ENCODE results near the gene LST1. TPM values are rescaled to one million over a fixed set of nuclear protein-coding genes. Genes with fewer than 3 reads are reported as not detected.

LST1 gene
- total RNA-seq, 1 experiment from 2014 or later: not detected

GRCh38 chr6:31541059-31541657 lies 44.9 kb upstream of the LST1 start:
- CTCF ChIA-PET: interaction anchor here (1.0 kb wide), 1 partner anchor 47 kb away, joined by 6 read pairs; no protein-coding TSS in a partner anchor
- Histone ChIP-seq H3K4me2 (ENCODE audit: low read length) (peak overlapping the region; percentile 92), H3K27me3 (ENCODE audit: low read length) (no peaks in the 10 kb centered on the region), H3K36me3 (ENCODE audit: low read depth, low read length) (peaks cover 41% of the 10 kb centered on the region), H3K27ac (ENCODE audit: low read length) (peak overlapping the region; percentile 90), H3F3A (ENCODE audit: low read length, unreplicated experiment) (no peaks in the 10 kb centered on the region), H3K9ac (ENCODE audit: low read length) (peak overlapping the region; percentile 99), H3K79me2 (ENCODE audit: low read length) (peaks cover 66% of the 10 kb centered on the region), H3K4me1 (ENCODE audit: insufficient read depth, low read length) (peaks cover 26% of the 10 kb centered on the region), H3K9me3 (ENCODE audit: low read length) (no peaks in the 10 kb centered on the region), H4K20me1 (ENCODE audit: low read length) (peaks cover 45% of the 10 kb centered on the region), H2AFZ (ENCODE audit: low read length) (peak overlapping the region; percentile 82; the same call in 1 of the 2 replicates), H3K9me2 (replicated peaks; ENCODE audit: low read length) (no peaks in the 10 kb centered on the region), H3K4me3 (ENCODE audit: low read length) (peak overlapping the region; percentile 92)
- intact Hi-C loops (cut with micrococcal nuclease): no loop called here
- BruUV-seq (replicated peaks): no TSS peak
- DNase-seq (peak; percentile 37), ATAC-seq (0 out of 2 replicates have a peak, but pooled peaks have one; percentile 5)
- POLR2A ChIA-PET (ENCODE audit: unreplicated experiment): interaction anchor here (0.5 to 1.4 kb wide), 7 partner anchors 14 to 1777 kb away, joined by 3 to 7 read pairs (median 4); no protein-coding TSS in a partner anchor
- TF ChIP-seq CTCF (conservative IDR thresholded peaks at IDR 0.05; ENCODE audit: low read depth, low read length) (no peak), EZH2phosphoT487 (IDR thresholded peaks at IDR 0.05; ENCODE audit: borderline replicate concordance, low read length) (no peak), EZH2 (IDR thresholded peaks at IDR 0.05; ENCODE audit: low read length, unreplicated experiment) (no peak)

- H3K36me3 ChIP-seq (ENCODE audit: low read depth, low read length): peaks cover 35% of the 10 kb centered on the region
- peaks cover 38% of the 10 kb centered on the region for H4K20me1 ChIP-seq (ENCODE audit: low read length)
- H3K9me3 ChIP-seq (ENCODE audit: low read length): no peaks in the 10 kb centered on the region
- peak within 1 kb of the TSS; percentile 99 for H3K9ac ChIP-seq (ENCODE audit: low read length)
- peak within 1 kb of the TSS; percentile 92 for H3K4me3 ChIP-seq (ENCODE audit: low read length)
- no peaks in the 10 kb centered on the region for H3F3A ChIP-seq (ENCODE audit: low read length, unreplicated experiment)
- H3K27ac ChIP-seq (ENCODE audit: low read length): peak within 1 kb of the TSS; percentile 90
- H3K4me1 ChIP-seq (ENCODE audit: insufficient read depth, low read length): peaks cover 26% of the 10 kb centered on the region
- CTCF ChIA-PET: interaction anchor here (1.0 kb wide), 1 partner anchor 48 kb away, joined by 6 read pairs; no protein-coding TSS in a partner anchor
- ATAC-seq: peak; percentile 77
- DNase-seq: peak; percentile 97
- peak within 1 kb of the TSS; percentile 92 for H3K4me2 ChIP-seq (ENCODE audit: low read length)
- POLR2A ChIA-PET (ENCODE audit: unreplicated experiment): interaction anchor here (0.5 to 1.4 kb wide), 8 partner anchors 45 to 1777 kb away, joined by 3 to 7 read pairs (median 4); partner anchors contain the start of genes HSPA1B and PBX2
- H3K79me2 ChIP-seq (ENCODE audit: low read length): peaks cover 59% of the 10 kb centered on the region
- H3K27me3 ChIP-seq (ENCODE audit: low read length): no peaks in the 10 kb centered on the region
- TF ChIP-seq CTCF (conservative IDR thresholded peaks at IDR 0.05; ENCODE audit: low read depth, low read length): no peak
- no peak for TF ChIP-seq EZH2phosphoT487 (IDR thresholded peaks at IDR 0.05; ENCODE audit: borderline replicate concordance, low read length)
- H3K9me2 ChIP-seq (replicated peaks; ENCODE audit: low read length): no peaks in the 10 kb centered on the region
- BruUV-seq (replicated peaks): TSS peak; percentile 67
- intact Hi-C loops (cut with micrococcal nuclease): loop anchor here (1.0 kb wide), 2 partner anchors 44 to 48 kb away; partner anchors contain the start of gene MICB
- H2AFZ ChIP-seq (ENCODE audit: low read length): peak within 1 kb of the TSS; percentile 82
Observed at GRCh38 chr6:31541658-31542521, 44.2 kb upstream of the LST1 start, which contains the start of gene DDX39B. TSS of gene DDX39B (minus strand) at chr6:31542003. CDS start at chr6:31540532, 1,471 bp downstream.

Data from PC-3 (cell line).